NCI-H2196 treated with DMSO at 0.1 percent for 48 hours (cell line): ENCODE results near the gene GNAS.
"Not testable (repeated sequence)": the region's sequence is repeated elsewhere in the genome, so short reads cannot be mapped to it uniquely, and the experiment has no call there.

Experiments
- DNase-seq: peaks from one replicate; lab custom pipeline; 2025; ENCODE audit not compliant: unreplicated experiment; lab: John Stamatoyannopoulos, UW

GNAS gene

GRCh38 chr20:58922036-58922435 is 69.5 kb downstream of the GNAS start:
- DNase-seq: no peak

- DNase-seq: no peak
These were observed 70.7 kb downstream of the GNAS start for GRCh38 chr20:58923117-58923712.

- no peak for DNase-seq
These were observed 74.4 kb downstream of the GNAS start for GRCh38 chr20:58926802-58927489.

GRCh38 chr20:58927490-58928061 is 75.1 kb downstream of the GNAS start:
- no peak for DNase-seq

- no peak for DNase-seq
These were observed 78.0 kb downstream of the GNAS start for GRCh38 chr20:58930496-58930895.

- DNase-seq: no peak
These were observed 79.7 kb downstream of the GNAS start for GRCh38 chr20:58932170-58932569.

- no peak for DNase-seq
These were observed 85.6 kb downstream of the GNAS start for GRCh38 chr20:58938078-58938477.

GRCh38 chr20:58938541-58938940 is 86.0 kb downstream of the GNAS start:
- DNase-seq: no peak

- no peak for DNase-seq
These were observed 89.0 kb downstream of the GNAS start for GRCh38 chr20:58941471-58941870.

GRCh38 chr20:58942549-58942948 is 90.0 kb downstream of the GNAS start:
- no peak for DNase-seq

GRCh38 chr20:58944610-58945009 is 92.1 kb downstream of the GNAS start:
- DNase-seq: no peak

- DNase-seq: no peak
These were observed 93.6 kb downstream of the GNAS start for GRCh38 chr20:58945965-58946631.

- DNase-seq: not testable (repeated sequence)
These were observed 95.4 kb downstream of the GNAS start for GRCh38 chr20:58947797-58948388.

- no peak for DNase-seq
These were observed 98.1 kb downstream of the GNAS start for GRCh38 chr20:58950603-58951002.

- DNase-seq: no peak
These were observed 100.5 kb downstream of the GNAS start for GRCh38 chr20:58953050-58953449.

- no peak for DNase-seq
These were observed 103.6 kb downstream of the GNAS start for GRCh38 chr20:58956078-58956477.

GRCh38 chr20:58959652-58960051 is 107.1 kb downstream of the GNAS start:
- DNase-seq: no peak
